GM10248 (cell line): ENCODE results near the gene PGM2L1.

Experiments used
- CTCF ChIA-PET: fragments of 300-600 bp; sonication (Branson Sonifier 250); formaldehyde crosslinking; extraction: SDS; loops from one replicate; lab custom pipeline; 2021; ENCODE audit warnings: antibody characterized with exemption; lab: Yijun Ruan, JAX
- POLR2A ChIA-PET: fragments of 350-650 bp; sonication (Branson Sonifier 250); formaldehyde crosslinking; extraction: SDS; loops from one replicate; lab custom pipeline; 2020; ENCODE audit warnings: antibody characterized with exemption; lab: Yijun Ruan, JAX
- DNase-seq: peaks from one replicate; pipeline ENCODE4 v3.0.0; 2012; ENCODE audit errors: extremely low spot score
- TF ChIP-seq, protein P1 (sequence below): IDR thresholded peaks from 2 replicates; pipeline ENCODE4 v1.5.1; 2012; ENCODE audit warnings: mild to moderate bottlenecking, low read depth; ENCODE audit errors: extremely low read depth, missing control alignments, control extremely low read depth

PGM2L1 gene

DNA sequence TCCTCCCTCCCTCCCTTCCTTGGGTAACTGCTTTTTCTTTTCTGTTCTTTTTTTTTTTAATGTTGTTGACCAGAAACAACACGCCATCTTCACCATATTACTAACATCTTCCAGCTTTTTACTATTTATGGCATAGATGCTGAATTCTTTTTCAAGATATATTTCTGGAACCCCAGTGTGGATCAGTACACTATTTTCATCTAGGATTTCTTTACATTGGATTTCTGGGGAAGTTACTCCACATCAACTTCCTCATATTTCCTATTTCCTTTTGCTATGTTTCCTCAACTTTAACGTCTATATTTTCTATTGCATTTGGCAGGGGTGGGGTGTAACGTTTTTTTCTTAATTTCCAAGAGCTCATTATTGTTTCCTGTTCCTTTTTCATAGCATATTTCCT is 7.0 kb downstream of the PGM2L1 start:
- no peak for DNase-seq
- TF ChIP-seq, protein P1, sequence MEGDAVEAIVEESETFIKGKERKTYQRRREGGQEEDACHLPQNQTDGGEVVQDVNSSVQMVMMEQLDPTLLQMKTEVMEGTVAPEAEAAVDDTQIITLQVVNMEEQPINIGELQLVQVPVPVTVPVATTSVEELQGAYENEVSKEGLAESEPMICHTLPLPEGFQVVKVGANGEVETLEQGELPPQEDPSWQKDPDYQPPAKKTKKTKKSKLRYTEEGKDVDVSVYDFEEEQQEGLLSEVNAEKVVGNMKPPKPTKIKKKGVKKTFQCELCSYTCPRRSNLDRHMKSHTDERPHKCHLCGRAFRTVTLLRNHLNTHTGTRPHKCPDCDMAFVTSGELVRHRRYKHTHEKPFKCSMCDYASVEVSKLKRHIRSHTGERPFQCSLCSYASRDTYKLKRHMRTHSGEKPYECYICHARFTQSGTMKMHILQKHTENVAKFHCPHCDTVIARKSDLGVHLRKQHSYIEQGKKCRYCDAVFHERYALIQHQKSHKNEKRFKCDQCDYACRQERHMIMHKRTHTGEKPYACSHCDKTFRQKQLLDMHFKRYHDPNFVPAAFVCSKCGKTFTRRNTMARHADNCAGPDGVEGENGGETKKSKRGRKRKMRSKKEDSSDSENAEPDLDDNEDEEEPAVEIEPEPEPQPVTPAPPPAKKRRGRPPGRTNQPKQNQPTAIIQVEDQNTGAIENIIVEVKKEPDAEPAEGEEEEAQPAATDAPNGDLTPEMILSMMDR = no peak
- ChIA-PET CTCF (interaction anchor here (0.9 to 8.0 kb wide), 9 partner anchors 8 to 335 kb away, joined by 3 to 136 read pairs (median 4); no protein-coding TSS in a partner anchor), POLR2A (no interaction called here)

DNA sequence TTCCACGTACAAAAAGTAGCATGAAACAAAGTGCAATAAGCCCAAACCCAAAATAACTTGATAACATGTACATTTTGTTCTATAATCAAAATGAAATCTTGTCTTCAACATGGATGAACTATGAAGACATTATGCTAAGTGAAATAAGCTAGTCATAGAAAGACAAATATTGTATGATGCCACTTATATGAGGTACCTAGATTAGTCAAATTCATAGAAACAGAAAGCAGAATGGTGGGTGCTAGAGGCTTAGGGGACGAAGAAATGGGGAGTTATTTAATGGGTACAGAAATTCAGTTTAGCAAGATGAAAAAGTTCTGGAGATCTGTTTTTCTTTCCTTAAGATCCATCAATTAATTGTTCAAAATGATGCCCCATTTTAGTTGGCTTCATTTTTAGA is 7.5 kb downstream of the PGM2L1 start:
- ChIA-PET POLR2A (no interaction called here), CTCF (interaction anchor here (1.0 to 8.0 kb wide), 9 partner anchors 17 to 336 kb away, joined by 3 to 136 read pairs (median 4); no protein-coding TSS in a partner anchor)
- DNase-seq = no peak
- TF ChIP-seq, protein P1 = no peak

DNA sequence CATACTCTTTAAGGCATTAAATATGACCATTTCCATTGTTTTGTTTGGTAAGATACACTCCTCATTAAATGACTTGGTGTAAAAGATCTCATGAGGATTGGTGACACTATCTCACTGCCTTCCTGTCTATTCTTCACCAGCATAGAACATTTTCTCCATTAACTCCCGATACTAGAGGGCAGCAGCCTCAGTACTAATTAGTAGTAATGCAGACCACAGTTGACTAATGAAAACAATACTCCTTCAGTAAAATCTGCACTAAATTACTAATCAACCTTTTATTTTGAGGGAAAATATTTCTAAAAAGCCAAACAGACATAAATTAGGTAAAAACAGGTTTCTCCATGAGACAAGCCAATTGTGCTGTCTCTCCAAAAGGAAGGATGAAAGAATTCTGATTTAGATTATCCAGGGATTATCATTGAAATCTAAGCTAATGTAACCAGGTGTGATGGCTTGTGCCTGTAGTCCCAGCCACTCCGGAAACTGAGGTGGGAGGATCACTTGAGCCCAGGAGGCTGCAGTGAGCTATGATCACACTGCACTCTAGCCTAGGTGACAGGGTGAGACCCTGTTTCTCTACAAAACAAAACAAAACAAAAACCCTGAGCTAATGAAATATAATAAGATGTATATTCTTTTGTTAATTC is 9.4 kb downstream of the PGM2L1 start:
- CTCF ChIA-PET = interaction anchor here (0.7 to 8.0 kb wide), 19 partner anchors 8 to 396 kb away, joined by 3 to 136 read pairs (median 6); partner anchors contain the start of gene PGM2L1

DNA sequence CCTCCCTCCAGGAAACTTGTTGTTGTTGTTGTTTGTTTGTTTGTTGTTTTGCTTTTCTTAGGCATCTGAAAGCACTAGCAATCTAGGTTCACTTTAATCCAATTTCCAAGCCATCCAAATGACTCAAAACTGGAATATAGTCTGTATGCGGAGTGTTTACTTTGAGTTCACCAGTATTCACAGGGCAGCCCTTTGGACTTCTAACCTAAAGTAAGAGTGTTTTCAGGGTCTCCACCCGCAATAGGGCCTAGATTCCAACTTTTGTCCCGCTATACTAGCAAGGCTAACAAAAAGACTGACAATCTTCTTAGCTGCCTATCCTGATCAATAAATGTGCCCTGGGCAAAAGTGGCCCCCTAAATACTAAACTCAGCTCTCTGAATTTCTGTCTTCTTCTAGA is 13.6 kb downstream of the PGM2L1 start:
- DNase-seq = no peak
- ChIA-PET CTCF (interaction anchor here (1.4 kb wide), 1 partner anchor 186 kb away, joined by 4 read pairs; no protein-coding TSS in a partner anchor), POLR2A (no interaction called here)
- TF ChIP-seq, protein P1 = no peak

More for the DNA sequence above, 9.4 kb downstream of the PGM2L1 start:
- DNase-seq = peak; percentile 50
- TF ChIP-seq, protein P1 = peak; percentile 80
- POLR2A ChIA-PET = no interaction called here

DNA sequence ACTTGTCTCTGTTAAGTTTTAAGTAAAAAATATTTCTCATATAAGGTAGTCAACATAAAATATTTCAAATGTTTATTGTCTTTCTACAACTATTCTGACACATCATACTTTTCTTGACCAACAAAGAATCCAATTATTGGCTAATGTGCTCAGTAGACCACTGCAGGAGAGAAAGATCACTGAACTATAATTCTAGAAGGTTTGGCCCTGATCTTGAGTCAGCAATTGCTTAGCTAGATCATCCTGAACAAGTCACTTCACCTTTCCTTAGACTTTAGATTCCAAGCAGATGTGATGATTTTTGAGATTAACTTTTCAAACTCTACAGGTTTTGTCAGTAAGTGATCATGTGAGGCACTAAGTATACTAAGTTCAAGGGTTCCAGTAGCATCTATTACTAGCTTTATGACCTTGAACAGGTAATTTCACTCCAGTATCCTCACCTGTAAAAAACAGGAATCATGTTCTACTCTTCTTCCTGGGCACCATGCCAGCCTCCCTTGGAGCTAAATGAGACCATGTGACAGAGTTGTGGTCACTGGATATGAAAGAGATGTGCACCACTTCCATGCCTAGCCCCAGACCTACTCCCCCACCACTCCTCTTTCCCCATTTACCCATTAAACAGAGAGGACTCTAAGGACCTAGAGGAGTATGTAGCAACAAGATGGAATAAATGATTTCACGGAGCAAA is 17.3 kb downstream of the PGM2L1 start:
- ChIA-PET POLR2A (no interaction called here), CTCF (interaction anchor here (1.5 kb wide), 1 partner anchor 8 kb away, joined by 8 read pairs; no protein-coding TSS in a partner anchor)
- no peak for DNase-seq
- TF ChIP-seq, protein P1 = no peak

DNA sequence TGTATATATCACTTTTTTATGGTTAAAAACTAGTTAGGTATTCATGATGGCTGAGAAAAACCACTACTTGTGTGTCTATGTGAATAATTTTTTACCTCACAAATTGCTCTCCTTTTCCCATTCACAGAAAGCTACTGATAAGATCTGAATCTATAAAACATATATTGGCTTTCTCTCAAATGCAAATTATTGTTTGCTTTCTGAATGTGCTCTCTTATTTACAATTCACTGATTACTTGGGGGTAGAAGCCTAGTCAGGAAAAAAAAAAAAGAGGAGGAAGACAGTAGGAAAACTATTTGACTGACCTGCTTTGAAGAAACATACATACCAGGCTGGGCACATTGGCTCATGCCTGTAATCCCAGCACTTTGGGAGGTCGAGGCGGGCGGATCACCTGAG is 20.5 kb downstream of the PGM2L1 start:
- CTCF ChIA-PET = no interaction called here
- DNase-seq = no peak
- TF ChIP-seq, protein P1 = no peak
- POLR2A ChIA-PET = no interaction called here
